Ecto neural progenitor cell (in vitro differentiated cells): ENCODE measurements around the gene LAMC1.
"Not testable (repeated sequence)": the region's sequence is repeated elsewhere in the genome, so short reads cannot be mapped to it uniquely, and the experiment has no call there.

ENCODE experiments used
- DNase-seq: peaks from one replicate; pipeline ENCODE4 v3.0.0-alpha.2; 2018; ENCODE audit warnings: low spot score

LAMC1 gene

DNA sequence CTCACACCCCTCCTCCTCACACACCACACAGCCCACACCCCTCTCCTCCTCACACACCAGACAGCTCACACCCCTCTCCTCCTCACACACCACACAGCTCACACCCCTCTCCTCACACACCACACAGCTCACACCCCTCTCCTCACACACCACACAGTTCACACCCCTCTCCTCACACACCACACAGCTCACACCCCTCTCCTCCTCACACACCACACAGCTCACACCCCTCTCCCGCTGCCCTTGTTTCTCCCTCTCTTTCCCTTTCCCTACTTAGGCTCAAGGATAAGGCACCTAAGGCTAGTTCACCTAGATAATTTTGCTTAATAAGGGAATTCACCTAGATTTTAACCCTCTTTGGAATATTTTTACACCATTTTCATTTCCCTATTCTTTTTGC lies 126.8 kb downstream of the LAMC1 start:
- DNase-seq, result not testable (repeated sequence)

DNA sequence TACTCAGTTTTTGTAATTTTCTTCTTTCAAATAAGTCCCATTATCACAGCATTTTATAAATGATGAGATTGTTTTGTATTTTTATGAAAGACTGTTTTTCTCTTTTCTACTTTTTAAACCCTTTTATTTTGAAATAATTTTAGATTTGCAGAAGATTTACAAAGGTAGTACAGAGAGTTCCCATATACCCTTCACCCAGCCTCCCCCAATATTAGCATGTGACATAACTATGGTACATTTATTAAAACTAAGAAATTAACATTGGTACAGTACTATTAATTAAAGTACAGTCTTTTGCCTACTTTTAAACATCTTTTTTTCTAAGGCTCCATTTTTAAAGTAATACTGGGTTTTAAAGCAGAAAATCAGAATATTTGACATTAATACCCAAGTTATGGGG lies 127.2 kb downstream of the LAMC1 start:
- no peak for DNase-seq

DNA sequence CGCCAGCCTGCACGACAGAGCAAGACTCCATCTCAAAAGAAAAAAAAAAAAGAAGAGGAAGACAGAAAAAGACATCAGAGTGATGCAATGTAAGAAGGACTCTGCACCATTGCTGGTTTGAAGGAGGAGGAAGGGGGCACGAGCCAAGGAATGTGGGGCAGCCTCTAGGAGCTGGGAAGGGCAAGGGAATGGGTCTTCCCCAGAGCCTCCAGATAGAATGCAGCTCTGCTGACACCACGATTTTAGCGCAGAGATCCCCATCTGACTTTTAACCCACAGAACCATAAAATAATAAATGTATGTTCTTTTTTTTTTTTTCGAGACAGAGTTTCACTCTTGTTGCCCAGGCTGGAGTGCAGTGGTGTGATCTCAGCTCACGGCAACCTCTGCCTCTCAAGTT lies 129.0 kb downstream of the LAMC1 start:
- no peak for DNase-seq

DNA sequence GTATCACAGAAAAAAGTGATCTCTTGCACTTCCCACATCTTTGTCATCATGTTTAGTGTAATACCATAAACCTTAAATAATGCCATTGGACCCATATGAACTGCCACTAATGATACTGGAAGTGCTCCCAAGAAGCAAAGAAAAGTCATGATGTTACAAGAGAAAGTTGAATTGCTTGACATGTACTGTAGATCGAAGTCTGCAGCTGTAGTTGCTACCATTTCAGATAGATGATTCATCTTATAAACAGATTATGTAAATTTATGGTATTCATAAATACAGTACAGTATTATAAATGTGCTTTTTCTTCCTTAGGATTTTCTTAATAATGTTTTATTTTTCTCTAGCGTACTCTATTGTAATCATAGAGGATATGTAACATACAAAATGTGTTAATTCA lies 132.7 kb downstream of the LAMC1 start:
- no peak for DNase-seq

DNA sequence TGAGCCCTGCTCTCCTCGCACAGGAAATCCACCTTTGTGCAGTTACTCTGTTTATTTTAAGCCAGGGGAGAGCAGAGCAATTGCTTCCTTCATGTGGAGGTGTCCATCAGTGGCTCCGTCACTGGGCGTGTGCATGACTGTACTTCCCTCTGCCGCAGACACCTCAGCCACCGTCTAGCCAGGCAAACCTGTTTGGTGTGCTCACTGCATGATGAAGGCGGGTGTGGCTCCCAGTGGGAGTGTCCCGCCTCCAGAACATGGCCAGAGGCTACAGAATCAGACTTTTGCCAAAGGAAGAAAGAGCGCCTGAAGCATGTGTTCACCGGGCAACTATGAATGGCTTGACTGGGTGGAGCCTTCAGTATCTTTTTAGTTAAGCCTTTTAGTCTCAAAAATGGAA lies 136.7 kb downstream of the LAMC1 start:
- peak; percentile 49 for DNase-seq

DNA sequence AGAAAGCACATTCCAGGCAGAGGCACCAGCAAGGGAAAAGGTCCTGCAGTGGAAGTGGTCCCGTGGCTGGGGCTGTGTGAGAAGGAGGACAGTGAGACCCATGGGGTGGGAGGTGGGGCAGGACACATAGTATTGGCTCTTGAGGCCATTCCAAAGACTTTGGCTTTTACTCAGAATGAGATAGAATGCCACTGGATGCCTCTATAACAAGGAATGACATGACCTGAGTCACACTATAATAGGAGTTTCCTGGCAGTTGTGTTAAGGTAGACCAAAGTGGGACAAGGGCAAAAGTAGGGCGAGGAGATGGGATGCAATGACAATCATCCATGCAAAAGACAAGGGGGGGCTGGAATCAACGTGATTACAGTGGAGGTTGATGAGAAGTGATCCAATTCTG lies 138.2 kb downstream of the LAMC1 start:
- no peak for DNase-seq

DNA sequence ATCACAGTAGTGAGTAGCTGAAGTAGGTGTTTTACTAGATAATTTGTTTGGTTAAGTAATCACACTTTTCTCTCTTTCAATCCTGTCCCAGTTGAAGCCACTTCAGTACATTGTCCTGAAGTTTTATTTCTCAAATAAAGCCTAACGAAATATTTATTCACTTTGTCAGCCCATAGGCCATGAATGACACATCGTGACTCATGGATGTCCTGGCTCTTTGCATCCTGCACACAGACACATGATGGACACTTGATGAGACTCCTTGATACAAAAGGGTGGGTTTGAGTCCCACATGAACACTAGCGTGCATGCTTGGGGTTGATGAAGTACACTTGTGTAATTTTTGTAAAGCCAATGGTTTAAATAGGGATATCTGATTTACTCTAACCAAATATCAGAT lies 140.1 kb downstream of the LAMC1 start:
- DNase-seq, result no peak

DNA sequence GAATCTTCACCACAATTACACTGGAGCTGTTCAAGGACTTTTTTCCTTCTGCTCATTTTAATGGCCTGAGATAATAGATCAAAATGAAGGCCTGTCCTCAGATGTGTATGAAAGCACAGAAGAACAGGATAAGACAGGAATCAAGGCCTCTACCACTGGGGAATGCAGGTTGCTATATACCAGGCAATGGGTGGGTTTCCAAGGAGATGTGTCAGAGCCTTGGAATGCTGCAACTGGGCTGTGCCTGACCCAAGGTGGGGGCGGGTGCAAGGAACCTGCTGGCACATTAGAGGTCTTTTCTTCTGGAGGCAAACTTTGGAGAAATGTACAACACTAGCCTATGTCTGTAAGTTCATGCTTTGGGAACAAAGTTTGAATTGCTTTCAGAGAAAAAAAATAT lies 141.1 kb downstream of the LAMC1 start:
- DNase-seq, result peak; percentile 56

DNA sequence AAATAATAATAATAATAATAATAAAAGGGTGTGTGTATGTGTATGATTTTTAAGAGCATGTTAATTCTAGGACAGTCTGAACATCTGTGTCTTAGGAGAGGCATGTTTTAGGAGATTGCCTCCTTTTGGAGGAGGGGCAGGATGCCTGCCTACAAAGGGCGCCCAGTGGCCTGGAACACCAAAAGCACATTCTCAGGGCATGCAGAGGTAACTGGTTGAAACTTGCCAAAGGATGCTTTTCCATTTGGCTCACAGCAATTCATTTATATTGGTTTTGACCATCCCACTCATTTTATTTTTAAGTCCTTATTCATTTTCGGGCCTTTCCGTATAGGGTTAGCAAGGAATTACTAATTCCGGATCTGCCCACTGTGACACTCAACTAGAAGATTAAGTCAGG lies 141.7 kb downstream of the LAMC1 start:
- no peak for DNase-seq

DNA sequence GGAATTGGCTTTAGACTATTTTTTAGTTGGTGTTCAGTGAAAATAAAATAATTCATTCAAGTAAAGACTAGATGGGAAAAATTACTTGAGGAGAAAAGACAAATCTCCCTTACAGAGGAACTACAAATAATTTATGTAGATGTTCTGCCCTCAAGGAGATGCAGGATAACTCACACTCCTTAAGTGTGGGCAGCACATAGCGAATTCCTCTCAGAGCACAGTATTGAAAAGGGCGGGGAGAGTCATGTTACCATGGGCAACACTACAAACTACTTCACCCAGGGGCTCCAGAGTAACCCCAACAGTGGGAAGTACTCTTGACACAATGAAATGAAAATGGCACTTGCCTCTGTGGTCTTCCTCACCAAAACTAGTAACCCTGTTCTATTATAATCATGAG lies 142.2 kb downstream of the LAMC1 start:
- DNase-seq, result no peak

DNA sequence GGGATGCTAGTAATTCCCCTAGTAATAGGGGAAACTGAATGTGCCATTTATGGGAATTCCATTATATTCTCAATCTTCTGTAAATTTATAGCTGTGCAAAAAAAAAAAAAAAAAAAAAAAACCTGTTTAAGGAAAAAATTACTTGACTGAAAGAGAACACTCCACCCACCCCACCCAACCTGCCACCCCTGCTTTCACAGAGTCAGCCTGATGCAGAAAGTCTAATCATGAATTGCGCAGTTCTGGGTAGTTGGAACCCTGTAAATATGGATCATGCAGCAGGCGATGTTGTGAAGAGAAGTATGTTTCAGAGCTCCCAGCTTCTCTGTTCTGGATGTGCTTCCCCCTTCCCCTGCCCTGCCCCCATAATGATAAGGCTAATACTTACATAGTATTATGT lies 143.2 kb downstream of the LAMC1 start:
- no peak for DNase-seq

DNA sequence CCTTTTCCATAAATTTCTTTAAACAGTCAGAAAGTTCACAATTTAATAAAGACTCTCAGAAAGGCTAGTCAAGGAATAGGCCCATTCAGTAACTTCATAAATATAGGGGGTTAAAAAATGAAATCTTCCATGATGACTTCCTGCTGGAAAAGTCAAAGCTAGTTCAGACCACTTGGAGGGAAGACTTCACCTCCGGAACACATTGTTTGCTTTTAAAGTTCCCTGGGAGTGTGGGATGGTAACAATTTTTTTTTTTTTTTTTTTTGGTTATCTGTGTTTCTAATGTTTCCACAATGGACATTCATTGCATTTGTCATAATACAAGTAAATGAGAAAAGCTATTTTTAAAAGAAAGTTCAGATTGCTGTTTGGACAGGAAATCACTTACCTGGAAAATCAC lies 144.5 kb downstream of the LAMC1 start:
- DNase-seq, result no peak

DNA sequence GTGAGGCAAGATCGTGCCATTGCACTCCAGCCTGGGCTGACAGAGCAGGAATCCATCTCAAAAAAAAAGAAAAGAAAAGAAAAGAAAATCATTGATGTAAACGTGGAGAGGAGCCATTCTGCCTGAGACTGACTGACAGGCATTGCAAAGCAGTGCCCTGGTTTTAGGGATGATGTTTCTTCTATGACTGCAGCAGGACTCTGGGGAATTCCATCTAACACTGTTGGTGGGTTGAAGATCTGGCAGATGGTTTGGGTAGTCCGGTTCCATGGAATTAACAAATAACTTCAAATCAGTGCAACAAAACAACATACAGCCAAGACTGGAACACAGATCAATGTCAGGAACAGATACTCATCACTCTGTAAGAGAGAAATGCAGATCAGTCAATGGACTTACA lies 145.1 kb downstream of the LAMC1 start:
- DNase-seq, result no peak

DNA sequence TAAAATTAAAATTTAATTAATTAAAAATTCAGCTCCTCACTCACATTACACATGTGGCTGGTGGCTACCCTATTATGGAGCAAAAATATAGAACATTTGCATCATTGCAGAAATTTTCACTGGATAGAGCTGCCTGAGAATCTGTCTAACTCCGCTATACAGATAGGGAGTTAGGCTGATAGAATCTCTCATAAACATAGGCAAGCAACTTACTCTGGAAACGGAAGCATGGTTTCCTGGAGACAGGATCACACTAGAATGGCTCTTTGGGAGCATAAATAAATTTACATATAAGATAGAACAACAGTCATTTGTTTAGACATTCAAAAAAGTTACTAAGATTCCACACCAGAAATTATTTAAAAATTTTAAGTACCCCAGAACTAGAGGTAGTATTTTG lies 150.6 kb downstream of the LAMC1 start:
- no peak for DNase-seq

DNA sequence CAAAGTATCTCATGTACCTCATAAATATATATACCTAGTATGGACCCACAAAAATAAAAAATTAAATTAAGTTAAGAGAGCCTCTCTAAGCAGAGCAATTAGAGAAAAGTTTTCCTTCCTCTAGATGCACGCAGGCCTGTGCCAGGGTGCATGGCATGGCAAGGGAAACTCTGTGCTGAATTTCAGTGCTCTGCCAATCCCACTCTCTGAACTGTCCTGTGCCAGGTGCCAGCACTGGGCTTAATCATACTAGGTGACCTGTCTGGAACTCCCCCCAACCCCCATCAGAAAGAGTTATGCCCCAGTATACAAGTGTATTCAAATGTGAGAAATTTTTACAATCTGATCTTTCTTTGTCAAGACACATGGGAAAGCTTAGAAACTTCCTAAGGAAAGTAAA lies 152.4 kb downstream of the LAMC1 start:
- no peak for DNase-seq

DNA sequence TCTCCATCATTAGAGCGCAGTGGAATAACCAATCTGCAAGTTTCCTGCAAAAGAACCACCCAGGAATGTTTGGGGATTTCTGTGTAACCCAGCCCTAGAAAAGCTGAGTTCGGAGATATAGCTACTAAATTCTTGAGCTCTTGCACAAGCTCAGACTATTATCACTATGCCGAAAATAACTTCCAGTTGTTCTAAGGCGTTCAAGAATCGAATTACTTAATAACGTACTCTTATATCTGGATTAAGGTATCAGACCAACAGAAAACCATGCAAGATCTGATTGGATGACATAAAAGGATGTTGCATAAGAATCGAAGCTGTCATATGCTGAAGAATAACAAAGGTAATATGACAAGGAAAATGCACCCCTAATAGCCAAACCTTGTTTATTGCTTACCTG lies 155.3 kb downstream of the LAMC1 start:
- DNase-seq, result no peak

DNA sequence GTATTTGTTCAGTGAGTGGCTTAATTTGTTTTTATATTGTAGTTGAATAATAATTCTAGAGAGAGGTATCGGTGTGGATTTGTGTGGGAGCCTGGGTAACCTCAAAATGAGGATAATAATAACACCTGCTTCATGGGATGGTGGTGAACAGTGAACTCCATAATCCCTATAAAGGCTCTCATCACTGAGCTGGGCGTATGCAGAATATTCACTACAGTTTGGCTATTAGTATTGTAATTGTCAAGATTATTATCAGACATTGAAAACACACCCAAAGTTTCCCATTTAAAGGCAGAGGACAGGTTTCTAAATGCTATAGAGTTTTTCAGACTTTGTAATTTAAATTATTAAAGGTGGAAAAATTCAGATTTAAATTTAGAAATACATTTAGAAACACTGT lies 155.8 kb downstream of the LAMC1 start:
- DNase-seq, result no peak

DNA sequence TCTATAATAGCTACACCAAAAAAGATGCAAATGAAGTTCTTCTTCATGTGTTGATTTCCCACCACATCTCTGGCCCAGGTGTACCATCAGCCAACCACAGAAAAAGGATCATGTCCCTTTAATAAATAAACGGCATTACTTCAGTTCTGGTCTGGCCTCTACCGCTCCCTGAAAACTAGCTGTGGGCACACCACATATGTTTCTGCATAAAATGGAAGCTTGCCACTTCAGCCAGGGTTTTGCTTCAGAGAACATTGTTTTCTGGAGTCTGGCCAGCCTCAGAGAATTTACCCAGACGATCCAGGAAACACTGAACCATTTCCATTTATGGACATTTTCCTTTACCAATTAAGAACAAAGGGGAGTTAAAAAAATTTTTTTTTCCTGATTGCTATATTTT lies 157.0 kb downstream of the LAMC1 start:
- no peak for DNase-seq

DNA sequence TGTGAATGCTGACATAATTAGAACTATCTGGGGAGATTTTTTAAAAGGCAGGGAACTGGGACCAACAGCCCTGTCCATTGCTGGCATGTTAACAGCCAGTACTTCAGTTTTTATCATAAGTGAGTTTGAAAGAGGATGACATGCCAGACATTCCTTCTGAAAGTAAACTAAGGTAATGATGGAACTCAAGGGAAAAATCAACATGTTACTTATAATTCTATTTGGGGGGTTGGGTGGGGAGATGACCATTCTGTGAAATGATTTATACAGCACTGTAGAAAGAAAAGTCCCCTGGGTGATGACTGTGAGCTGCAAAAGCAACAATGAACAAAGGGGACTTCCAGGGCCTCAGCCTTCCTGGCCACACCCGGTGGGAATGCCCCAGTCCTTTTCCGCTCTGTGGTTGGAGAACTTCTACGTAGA lies 157.4 kb downstream of the LAMC1 start:
- no peak for DNase-seq

DNA sequence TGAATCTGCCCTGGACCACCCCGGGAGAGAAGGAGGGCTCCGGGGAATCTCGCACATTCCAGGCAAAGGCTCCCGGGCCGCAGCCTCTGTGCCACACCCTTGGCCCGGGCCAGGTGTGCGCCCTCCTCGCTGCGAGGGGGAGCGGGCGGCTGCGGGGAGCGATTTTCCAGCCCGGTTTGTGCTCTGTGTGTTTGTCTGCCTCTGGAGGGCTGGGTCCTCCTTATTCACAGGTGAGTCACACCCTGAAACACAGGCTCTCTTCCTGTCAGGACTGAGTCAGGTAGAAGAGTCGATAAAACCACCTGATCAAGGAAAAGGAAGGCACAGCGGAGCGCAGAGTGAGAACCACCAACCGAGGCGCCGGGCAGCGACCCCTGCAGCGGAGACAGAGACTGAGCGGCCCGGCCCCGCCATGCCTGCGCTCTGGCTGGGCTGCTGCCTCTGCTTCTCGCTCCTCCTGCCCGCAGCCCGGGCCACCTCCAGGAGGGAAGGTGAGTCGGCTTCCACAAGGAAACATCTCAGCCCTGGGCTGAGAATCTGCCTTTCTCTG lies 162.8 kb downstream of the LAMC1 start, which contains the start of gene LAMC2:
TSS of gene LAMC2 (plus strand) at position 324 of the 550 bp plus-strand sequence. CDS start at position 413, 89 bp downstream.
- peak; percentile 76 for DNase-seq

DNA sequence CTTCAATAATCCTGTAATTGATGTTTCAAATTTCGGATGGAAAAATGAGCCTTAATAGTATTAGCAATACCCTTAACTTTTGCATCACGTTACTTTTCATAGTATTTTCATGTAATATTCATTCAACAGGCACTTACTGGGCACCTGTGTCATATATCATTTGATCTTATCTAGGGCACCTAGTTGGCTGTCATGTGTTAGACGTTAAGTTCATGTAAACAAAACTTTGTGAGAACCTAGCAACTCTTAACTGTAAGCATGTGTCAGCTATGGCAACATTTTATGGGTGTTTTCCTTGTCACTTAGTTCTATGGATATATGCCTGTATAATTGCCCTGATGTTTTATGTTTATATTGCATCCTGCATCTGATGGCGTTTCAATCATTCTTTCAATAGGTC lies 163.6 kb downstream of the LAMC1 start:
- no peak for DNase-seq

DNA sequence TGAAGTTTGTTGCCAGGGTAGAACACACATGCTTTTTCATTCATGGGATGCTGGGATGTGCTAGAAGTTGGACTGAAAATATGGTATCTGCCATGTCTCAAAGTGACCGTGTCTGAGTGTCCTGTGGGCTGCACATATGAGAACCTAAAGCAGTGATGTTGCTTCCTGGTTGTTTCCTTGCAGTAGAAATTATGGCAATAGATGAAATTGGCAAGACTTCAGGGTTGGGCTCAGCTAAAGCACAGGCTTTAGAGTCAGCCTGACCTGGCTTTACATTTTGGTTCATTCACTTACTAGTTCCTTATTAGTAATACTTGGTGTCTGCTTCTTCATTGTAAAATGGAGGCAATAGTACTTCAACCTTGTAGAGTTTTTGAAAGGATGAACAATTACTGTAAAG lies 165.0 kb downstream of the LAMC1 start:
- DNase-seq, result no peak

DNA sequence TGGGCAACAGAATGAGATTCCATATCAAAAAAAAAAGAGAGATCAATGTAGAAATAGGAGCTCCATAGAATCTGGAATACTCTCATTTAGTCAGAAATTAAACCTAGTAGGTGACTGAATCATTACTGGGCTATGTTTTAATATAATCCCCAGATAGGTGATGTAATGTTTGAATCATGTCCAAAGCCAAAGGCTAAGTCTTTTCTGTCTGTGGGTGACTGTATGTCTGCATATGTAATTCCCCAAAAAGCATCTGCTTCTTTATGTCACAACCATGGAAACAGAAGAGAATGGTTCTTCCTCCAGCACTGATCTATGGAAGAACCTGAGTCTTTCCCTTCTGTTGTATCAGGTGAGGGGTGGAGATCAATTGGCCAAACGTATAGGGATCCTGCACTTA lies 168.6 kb downstream of the LAMC1 start:
- no peak for DNase-seq

DNA sequence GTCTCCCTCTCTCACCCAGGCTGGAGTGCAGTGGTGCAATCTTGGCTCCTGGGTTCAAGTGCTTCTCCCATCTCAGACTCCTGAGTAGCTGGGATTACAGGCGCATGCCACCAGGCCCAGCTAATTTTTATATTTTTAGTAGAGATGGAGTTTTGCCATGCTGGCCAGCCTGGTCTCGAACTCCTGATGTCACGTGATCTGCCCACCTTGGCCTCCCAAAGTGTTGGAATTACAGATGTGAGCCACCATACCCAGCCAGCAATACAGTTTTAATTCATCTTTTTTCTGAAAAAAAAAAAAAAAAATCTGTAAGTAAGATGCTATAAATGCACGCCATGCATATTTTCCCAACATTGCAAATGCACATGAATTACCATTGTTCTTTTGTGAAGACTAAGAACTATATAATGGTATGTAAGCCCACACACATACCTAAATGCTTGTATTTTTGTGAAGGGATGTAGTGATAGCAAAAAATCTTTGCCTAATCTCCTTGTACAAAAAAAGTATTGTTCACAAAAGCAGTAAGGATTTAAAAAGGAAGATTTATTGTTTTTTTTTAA lies 170.8 kb downstream of the LAMC1 start:
- no peak for DNase-seq
